Pons (tissue), 1 donor: ENCODE measurements around the gene ADAMTS8.

Source experiments
- DNase-seq: peaks from one replicate; pipeline ENCODE4 v3.0.0-alpha.2; 2016; ENCODE audit warnings: low spot score

The ADAMTS8 gene

GRCh38 chr11:130462931-130463330, 34.5 kb upstream of the ADAMTS8 start:
- DNase-seq = no peak

- DNase-seq = no peak
Observed at GRCh38 chr11:130462101-130462885, 33.9 kb upstream of the ADAMTS8 start.

- DNase-seq = no peak
Observed at GRCh38 chr11:130459521-130459920, 31.1 kb upstream of the ADAMTS8 start.

- peak; percentile 63 for DNase-seq
Observed at GRCh38 chr11:130458410-130458729, 30.0 kb upstream of the ADAMTS8 start.

GRCh38 chr11:130457623-130458409, 29.4 kb upstream of the ADAMTS8 start:
- no peak for DNase-seq

GRCh38 chr11:130456286-130456685, 27.9 kb upstream of the ADAMTS8 start:
- DNase-seq = no peak

- DNase-seq = no peak
Observed at GRCh38 chr11:130455483-130456127, 27.2 kb upstream of the ADAMTS8 start.

- no peak for DNase-seq
Observed at GRCh38 chr11:130454491-130455252, 26.3 kb upstream of the ADAMTS8 start.

- no peak for DNase-seq
Observed at GRCh38 chr11:130452940-130453339, 24.5 kb upstream of the ADAMTS8 start.

- no peak for DNase-seq
Observed at GRCh38 chr11:130452176-130452575, 23.8 kb upstream of the ADAMTS8 start.

GRCh38 chr11:130451231-130452019, 23.0 kb upstream of the ADAMTS8 start:
- DNase-seq = no peak

GRCh38 chr11:130449996-130450769, 21.8 kb upstream of the ADAMTS8 start:
- no peak for DNase-seq

- DNase-seq = no peak
Observed at GRCh38 chr11:130449310-130449990, 21.0 kb upstream of the ADAMTS8 start.

GRCh38 chr11:130448416-130449309, 20.3 kb upstream of the ADAMTS8 start, which contains the start of gene ADAMTS15:
ADAMTS15 (plus strand) TSS chr11:130448645; CDS start chr11:130448974, 329 bp downstream.
- no peak for DNase-seq

GRCh38 chr11:130448039-130448415, 19.6 kb upstream of the ADAMTS8 start:
- DNase-seq = no peak

- DNase-seq = no peak
Observed at GRCh38 chr11:130445788-130446187, 17.4 kb upstream of the ADAMTS8 start.

GRCh38 chr11:130442737-130443136, 14.3 kb upstream of the ADAMTS8 start:
- no peak for DNase-seq

GRCh38 chr11:130441719-130442118, 13.3 kb upstream of the ADAMTS8 start:
- no peak for DNase-seq

- DNase-seq = no peak
Observed at GRCh38 chr11:130439876-130440275, 11.5 kb upstream of the ADAMTS8 start.
